Stimulated activated naive B cell treated with anti-CD40 and anti-IgM and Interleukin-4, amounts not matched to agents 10 μg/mL and 1 μg/mL and 100 μg/mL, for 72 hours (primary cell): ENCODE results near the gene MAPKAP1.

Experiments used
- ATAC-seq, 2 donors: fragments of 150-1000 bp; cut with Tn5 transposase; replicated peaks; 2 replicates each; pipeline ENCODE4 v1.10.0; 2021; ENCODE audit warnings: moderate library complexity in 1 of 2
- DNase-seq: peaks from one replicate; pipeline ENCODE4 v3.0.0; 2021
- H3K27ac Mint-ChIP-seq: one replicate; pipeline ENCODE4 v1.8.0; 2022; ENCODE audit warnings: mild to moderate bottlenecking, mixed read lengths
- H3K27me3 Mint-ChIP-seq, 2 donors: one replicate each; pipeline ENCODE4 v1.8.0; 2022; ENCODE audit warnings: mixed read lengths in 2 of 2
- H3K36me3 Mint-ChIP-seq, 2 donors: one replicate each; pipeline ENCODE4 v1.8.0; 2022; ENCODE audit warnings: mixed read lengths in 2 of 2, mild to moderate bottlenecking in 1 of 2
- H3K4me1 Mint-ChIP-seq, 2 donors: one replicate each; pipeline ENCODE4 v1.8.0; 2022; ENCODE audit warnings: mixed read lengths in 2 of 2, mild to moderate bottlenecking in 1 of 2
- H3K4me3 Mint-ChIP-seq, 2 donors: one replicate each; pipeline ENCODE4 v1.8.0; 2022; ENCODE audit warnings: mild to moderate bottlenecking in 2 of 2, mixed read lengths in 2 of 2, moderate library complexity in 1 of 2
- H3K9me3 Mint-ChIP-seq, 2 donors: one replicate each; pipeline ENCODE4 v1.8.0; 2022; ENCODE audit warnings: mixed read lengths in 2 of 2, mild to moderate bottlenecking in 1 of 2

The MAPKAP1 gene

GRCh38 chr9:125387861-125388524 is 319.0 kb downstream of the MAPKAP1 start:
- Mint-ChIP-seq H3K4me1 (peaks cover 0 to 2% of the 10 kb centered on the region in 2 donors), H3K36me3 (no peaks in the 10 kb centered on the region), H3K4me3 (no peak overlapping the region), H3K9me3 (no peaks in the 10 kb centered on the region), H3K27ac (no peak overlapping the region), H3K27me3 (peaks cover 5 to 15% of the 10 kb centered on the region in 2 donors)
- no peak for DNase-seq
- ATAC-seq: no peak
